Measurements from ENCODE around the gene PPIP5K2. TPM values are rescaled to one million over a fixed set of nuclear protein-coding genes. Genes with fewer than 3 reads are reported as not detected.

Gene PPIP5K2
- total RNA-seq, 1 experiment from 2014 or later: 52.2 TPM

DNA sequence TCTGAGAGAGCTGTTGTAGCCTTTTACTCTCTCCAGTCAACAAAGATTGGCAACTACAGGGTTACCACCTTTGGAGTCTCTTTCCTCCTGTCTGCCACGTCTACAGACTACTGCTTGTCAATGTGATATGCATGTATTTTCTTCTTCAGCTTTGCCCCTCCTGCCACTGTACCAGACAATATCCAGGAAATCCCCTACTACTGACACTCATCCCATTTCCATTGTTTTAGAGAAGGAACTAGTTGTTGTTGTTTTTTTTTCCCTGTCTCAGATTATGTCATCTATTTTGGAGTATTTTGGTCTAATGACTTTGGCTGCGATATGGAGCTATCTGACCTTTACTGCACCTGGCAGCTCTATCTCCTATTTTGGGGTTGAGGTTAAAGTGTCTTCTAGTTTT lies 88.4 kb downstream of the PPIP5K2 start:
- intact Hi-C loops (cut with micrococcal nuclease): no loop called here
- no peak overlapping the region for H3K4me3 ChIP-seq (ENCODE audit: low read length)
- TF ChIP-seq EZH2phosphoT487 (IDR thresholded peaks at IDR 0.05; ENCODE audit: borderline replicate concordance, low read length): no peak
- TF ChIP-seq, protein P1, sequence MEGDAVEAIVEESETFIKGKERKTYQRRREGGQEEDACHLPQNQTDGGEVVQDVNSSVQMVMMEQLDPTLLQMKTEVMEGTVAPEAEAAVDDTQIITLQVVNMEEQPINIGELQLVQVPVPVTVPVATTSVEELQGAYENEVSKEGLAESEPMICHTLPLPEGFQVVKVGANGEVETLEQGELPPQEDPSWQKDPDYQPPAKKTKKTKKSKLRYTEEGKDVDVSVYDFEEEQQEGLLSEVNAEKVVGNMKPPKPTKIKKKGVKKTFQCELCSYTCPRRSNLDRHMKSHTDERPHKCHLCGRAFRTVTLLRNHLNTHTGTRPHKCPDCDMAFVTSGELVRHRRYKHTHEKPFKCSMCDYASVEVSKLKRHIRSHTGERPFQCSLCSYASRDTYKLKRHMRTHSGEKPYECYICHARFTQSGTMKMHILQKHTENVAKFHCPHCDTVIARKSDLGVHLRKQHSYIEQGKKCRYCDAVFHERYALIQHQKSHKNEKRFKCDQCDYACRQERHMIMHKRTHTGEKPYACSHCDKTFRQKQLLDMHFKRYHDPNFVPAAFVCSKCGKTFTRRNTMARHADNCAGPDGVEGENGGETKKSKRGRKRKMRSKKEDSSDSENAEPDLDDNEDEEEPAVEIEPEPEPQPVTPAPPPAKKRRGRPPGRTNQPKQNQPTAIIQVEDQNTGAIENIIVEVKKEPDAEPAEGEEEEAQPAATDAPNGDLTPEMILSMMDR (conservative IDR thresholded peaks at IDR 0.05; ENCODE audit: low read depth, low read length): no peak
- no peak for TF ChIP-seq EZH2 (IDR thresholded peaks at IDR 0.05; ENCODE audit: low read length, unreplicated experiment)
- H3K9ac ChIP-seq (ENCODE audit: low read length): no peak overlapping the region
- ChIA-PET CTCF (no interaction called here), POLR2A (ENCODE audit: unreplicated experiment) (no interaction called here)
- H2AFZ ChIP-seq (ENCODE audit: low read length): no peak overlapping the region
- H4K20me1 ChIP-seq (ENCODE audit: low read length): no peaks in the 10 kb centered on the region
- no peak for DNase-seq
- H3K4me2 ChIP-seq (ENCODE audit: low read length): no peak overlapping the region
- H3K27me3 ChIP-seq (ENCODE audit: low read length): no peaks in the 10 kb centered on the region
- no peaks in the 10 kb centered on the region for H3K79me2 ChIP-seq (ENCODE audit: low read length)
- no peaks in the 10 kb centered on the region for H3F3A ChIP-seq (ENCODE audit: low read length, unreplicated experiment)
- ATAC-seq: no peak
- no peaks in the 10 kb centered on the region for H3K4me1 ChIP-seq (ENCODE audit: insufficient read depth, low read length)
- BruUV-seq (replicated peaks): no TSS peak
- no peak overlapping the region for H3K27ac ChIP-seq (ENCODE audit: low read length)
- H3K9me2 ChIP-seq (replicated peaks; ENCODE audit: low read length): no peaks in the 10 kb centered on the region
- H3K36me3 ChIP-seq (ENCODE audit: low read depth, low read length): no peaks in the 10 kb centered on the region
- H3K9me3 ChIP-seq (ENCODE audit: low read length): no peaks in the 10 kb centered on the region

DNA sequence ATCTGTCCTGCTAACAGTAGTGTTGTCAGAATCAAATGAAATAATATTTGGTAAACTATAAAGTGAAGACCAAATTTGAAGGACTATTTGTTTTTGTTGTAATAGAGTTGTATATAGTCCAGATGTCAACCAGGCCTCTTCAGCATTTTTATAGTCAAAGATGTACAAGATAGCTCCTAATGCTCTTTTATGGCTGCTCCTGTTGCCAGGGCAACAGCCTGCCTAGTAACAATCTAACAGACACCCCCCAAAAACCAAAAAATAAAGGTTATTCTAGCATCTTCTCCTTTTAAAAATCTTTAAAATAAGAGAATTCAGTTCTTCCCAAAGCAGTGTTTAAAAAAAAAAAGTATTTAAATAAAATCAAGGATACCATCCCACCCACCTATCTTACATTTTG lies 89.0 kb downstream of the PPIP5K2 start:
- TF ChIP-seq EZH2 (IDR thresholded peaks at IDR 0.05; ENCODE audit: low read length, unreplicated experiment) (no peak), EZH2phosphoT487 (IDR thresholded peaks at IDR 0.05; ENCODE audit: borderline replicate concordance, low read length) (no peak)
- TF ChIP-seq, protein P1 (conservative IDR thresholded peaks at IDR 0.05; ENCODE audit: low read depth, low read length): no peak
- no TSS peak for BruUV-seq (replicated peaks)
- CTCF ChIA-PET: no interaction called here
- H3K36me3 ChIP-seq (ENCODE audit: low read depth, low read length): no peaks in the 10 kb centered on the region
- H3F3A ChIP-seq (ENCODE audit: low read length, unreplicated experiment): no peaks in the 10 kb centered on the region
- POLR2A ChIA-PET (ENCODE audit: unreplicated experiment): no interaction called here
- no peak overlapping the region for H3K4me2 ChIP-seq (ENCODE audit: low read length)
- no peak overlapping the region for H2AFZ ChIP-seq (ENCODE audit: low read length)
- no peaks in the 10 kb centered on the region for H3K79me2 ChIP-seq (ENCODE audit: low read length)
- no peak overlapping the region for H3K4me3 ChIP-seq (ENCODE audit: low read length)
- no peaks in the 10 kb centered on the region for H3K4me1 ChIP-seq (ENCODE audit: insufficient read depth, low read length)
- H4K20me1 ChIP-seq (ENCODE audit: low read length): no peaks in the 10 kb centered on the region
- no peak for DNase-seq
- H3K9ac ChIP-seq (ENCODE audit: low read length): no peak overlapping the region
- ATAC-seq: no peak
- intact Hi-C loops (cut with micrococcal nuclease): no loop called here
- no peaks in the 10 kb centered on the region for H3K9me3 ChIP-seq (ENCODE audit: low read length)
- H3K27me3 ChIP-seq (ENCODE audit: low read length): no peaks in the 10 kb centered on the region
- H3K27ac ChIP-seq (ENCODE audit: low read length): no peak overlapping the region
- H3K9me2 ChIP-seq (replicated peaks; ENCODE audit: low read length): no peaks in the 10 kb centered on the region

DNA sequence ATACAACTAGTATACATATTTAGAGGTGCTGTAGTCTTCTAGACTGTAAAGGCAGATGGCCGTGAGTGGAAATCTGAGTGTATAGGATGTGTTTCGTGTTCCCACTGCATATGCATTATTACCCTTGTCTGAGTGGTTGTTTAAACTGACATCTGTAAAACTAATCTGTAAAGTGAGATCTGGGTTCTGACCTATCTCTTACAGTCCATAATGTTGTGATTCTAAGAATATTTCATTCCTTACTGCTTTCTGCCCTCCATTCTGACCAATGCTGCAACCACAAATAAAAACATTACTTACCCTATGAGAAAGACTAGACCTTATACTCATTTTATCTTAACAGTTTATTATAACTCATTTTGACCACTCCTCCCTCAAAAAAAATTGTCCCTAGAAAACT lies 90.9 kb downstream of the PPIP5K2 start:
- Histone ChIP-seq H3K4me3 (ENCODE audit: low read length) (no peak overlapping the region), H3K27me3 (ENCODE audit: low read length) (no peaks in the 10 kb centered on the region), H3K9me3 (ENCODE audit: low read length) (no peaks in the 10 kb centered on the region), H3K9ac (ENCODE audit: low read length) (no peak overlapping the region), H3K9me2 (replicated peaks; ENCODE audit: low read length) (no peaks in the 10 kb centered on the region), H3K79me2 (ENCODE audit: low read length) (no peaks in the 10 kb centered on the region), H3K27ac (ENCODE audit: low read length) (no peak overlapping the region), H3K36me3 (ENCODE audit: low read depth, low read length) (no peaks in the 10 kb centered on the region), H2AFZ (ENCODE audit: low read length) (no peak overlapping the region), H3F3A (ENCODE audit: low read length, unreplicated experiment) (no peaks in the 10 kb centered on the region), H3K4me1 (ENCODE audit: insufficient read depth, low read length) (0 out of 2 replicates have a peak, but pooled peaks cover 1% of the 10 kb centered on the region), H4K20me1 (ENCODE audit: low read length) (no peaks in the 10 kb centered on the region), H3K4me2 (ENCODE audit: low read length) (no peak overlapping the region)
- ChIA-PET CTCF (no interaction called here), POLR2A (ENCODE audit: unreplicated experiment) (interaction anchor here (0.7 kb wide), 1 partner anchor 1303 kb away, joined by 4 read pairs; no protein-coding TSS in a partner anchor)
- intact Hi-C loops (cut with micrococcal nuclease): no loop called here
- ATAC-seq: no peak
- DNase-seq: no peak
- no TSS peak for BruUV-seq (replicated peaks)
- TF ChIP-seq EZH2phosphoT487 (IDR thresholded peaks at IDR 0.05; ENCODE audit: borderline replicate concordance, low read length): no peak
- TF ChIP-seq, protein P1 (conservative IDR thresholded peaks at IDR 0.05; ENCODE audit: low read depth, low read length): no peak
- TF ChIP-seq EZH2 (IDR thresholded peaks at IDR 0.05; ENCODE audit: low read length, unreplicated experiment): no peak

All from PC-3 (cell line).